Gastroesophageal sphincter (tissue), 3 donors: ENCODE results near the gene PARD3.

Experiments used
- POLR2AphosphoS5 ChIP-seq: sonication (generic); formaldehyde crosslinking; IDR thresholded peaks from one replicate; pipeline ENCODE4 v1.6.1; 2017; ENCODE audit warnings: antibody characterized with exemption
- TF ChIP-seq, protein P1 (sequence below), 4 experiments: fragments of 200-600 bp in 2 of 4; fragments of 450-650 bp in 2 of 4; sonication (generic) in 1 of 4; IDR thresholded peaks; one replicate each; pipeline ENCODE4 v1.5.1; 2017 to 2019; ENCODE audit warnings: antibody characterized with exemption in 4 of 4, mild to moderate bottlenecking in 2 of 4, moderate library complexity in 2 of 4

GRCh38 chr10:34567659-34568253, 247.3 kb downstream of the PARD3 start:
- TF ChIP-seq, protein P1, sequence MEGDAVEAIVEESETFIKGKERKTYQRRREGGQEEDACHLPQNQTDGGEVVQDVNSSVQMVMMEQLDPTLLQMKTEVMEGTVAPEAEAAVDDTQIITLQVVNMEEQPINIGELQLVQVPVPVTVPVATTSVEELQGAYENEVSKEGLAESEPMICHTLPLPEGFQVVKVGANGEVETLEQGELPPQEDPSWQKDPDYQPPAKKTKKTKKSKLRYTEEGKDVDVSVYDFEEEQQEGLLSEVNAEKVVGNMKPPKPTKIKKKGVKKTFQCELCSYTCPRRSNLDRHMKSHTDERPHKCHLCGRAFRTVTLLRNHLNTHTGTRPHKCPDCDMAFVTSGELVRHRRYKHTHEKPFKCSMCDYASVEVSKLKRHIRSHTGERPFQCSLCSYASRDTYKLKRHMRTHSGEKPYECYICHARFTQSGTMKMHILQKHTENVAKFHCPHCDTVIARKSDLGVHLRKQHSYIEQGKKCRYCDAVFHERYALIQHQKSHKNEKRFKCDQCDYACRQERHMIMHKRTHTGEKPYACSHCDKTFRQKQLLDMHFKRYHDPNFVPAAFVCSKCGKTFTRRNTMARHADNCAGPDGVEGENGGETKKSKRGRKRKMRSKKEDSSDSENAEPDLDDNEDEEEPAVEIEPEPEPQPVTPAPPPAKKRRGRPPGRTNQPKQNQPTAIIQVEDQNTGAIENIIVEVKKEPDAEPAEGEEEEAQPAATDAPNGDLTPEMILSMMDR (IDR thresholded peaks at IDR 0.05) = no peak
- TF ChIP-seq POLR2AphosphoS5 = no peak
